Aorta (tissue), 5 donors: ENCODE results near the gene RAPGEF5. TPM values are rescaled to one million over a fixed set of nuclear protein-coding genes. Genes with fewer than 3 reads are reported as not detected.

Source experiments
- ATAC-seq: fragments of 200-7000 bp; cut with Tn5 transposase; one replicate; pipeline ENCODE4 v1.9.1; 2022; ENCODE audit warnings: moderate library complexity; ENCODE audit not compliant: low FRiP score
- DNase-seq, 2 donors: peaks; one replicate each; pipeline ENCODE4 v3.0.0-alpha.2; 2020
- H3K27ac ChIP-seq, 2 donors: one replicate each; pipeline ENCODE4 v1.5.1; 2013; ENCODE audit warnings: low read length in 2 of 2, mild to moderate bottlenecking in 2 of 2, moderate library complexity in 2 of 2, control low read depth in 1 of 2, inconsistent platforms in 1 of 2, low read depth in 1 of 2
- H3K27me3 ChIP-seq, 2 donors: one replicate each; pipeline ENCODE4 v1.6.1; 2013; ENCODE audit warnings: control low read depth in 1 of 2, low read length in 1 of 2, mild to moderate bottlenecking in 1 of 2, moderate library complexity in 1 of 2; ENCODE audit not compliant: insufficient read depth in 2 of 2, control insufficient read depth in 1 of 2
- H3K36me3 ChIP-seq, 2 donors: one replicate each; pipeline ENCODE4 v1.6.1; 2013; ENCODE audit warnings: control low read depth in 1 of 2, low read length in 1 of 2, mild to moderate bottlenecking in 1 of 2; ENCODE audit not compliant: insufficient read depth in 2 of 2, control insufficient read depth in 1 of 2
- H3K4me1 ChIP-seq, 2 donors: one replicate each; pipeline ENCODE4 v1.6.1; 2013; ENCODE audit warnings: low read length in 2 of 2, control low read depth in 1 of 2, mild to moderate bottlenecking in 1 of 2, moderate library complexity in 1 of 2; ENCODE audit not compliant: insufficient read depth in 2 of 2, control insufficient read depth in 1 of 2
- H3K4me3 ChIP-seq, 2 donors: one replicate each; pipeline ENCODE4 v1.5.1; 2013; ENCODE audit warnings: low read length in 2 of 2, control low read depth in 1 of 2, mild to moderate bottlenecking in 1 of 2
- H3K9me3 ChIP-seq: one replicate; pipeline ENCODE4 v1.6.1; 2013; ENCODE audit warnings: mild to moderate bottlenecking, low read length; ENCODE audit not compliant: control insufficient read depth
- WGBS, 2 donors: extraction: QIAGEN DNeasy Blood & Tissue Kit; methylation state at CpG; one replicate each; pipeline ENCODE4 v1.1.7; 2013; 5-methylcytosine and 5-hydroxymethylcytosine counted together
- intact Hi-C, 2 donors: fragments of 100-400 bp; cut with DNase I; formaldehyde crosslinking; loops; one replicate each; pipeline versions ENCODE4 v1.14.2 to v1.15.0; 2022
- polyA plus RNA-seq, 2 donors: library from polyadenylated mRNA; stranded (reverse); fragments of 200-250 nt; gene quantifications; one replicate each; pipeline ENCODE4 v1.2.3, GENCODE V29; 2013
- total RNA-seq, 2 donors: library from RNA; stranded (reverse); fragmentation: NEBNext Ultra II Directional; extraction: Animal tissue kit (Norgen Biotek cat#: 25700); gene quantifications; one replicate each; pipeline ENCODE4 v1.2.1, GENCODE V29; 2021
- donor health status: healthy with polysubstance abuse.
- donor health status: Bipolar disorder and iron deficiency.
- donor health status: DM: no; HTN: no; CAD: no.
- donor health status: DM: no; HTN: no; CAD: no.
- donor health status: DM: yes; HTN: yes; CAD: no.

RAPGEF5 gene
- total and polyA plus RNA-seq, 4 donors = 8.4 to 77.1 (median 45.0) TPM

GRCh38 chr7:22262538-22262937 is 94.4 kb downstream of the RAPGEF5 start:
- intact Hi-C loops = no loop called here
- no peaks in the 10 kb centered on the region for H3K36me3 ChIP-seq
- H3K9me3 ChIP-seq = no peaks in the 10 kb centered on the region
- WGBS, 2 donors = 91 to 93% methylated on average over 4 of the region's 4 CpGs
- H3K4me1 ChIP-seq = no peaks in the 10 kb centered on the region
- H3K27me3 ChIP-seq = no peaks in the 10 kb centered on the region
- H3K4me3 ChIP-seq = no peak overlapping the region
- ATAC-seq (no peak), DNase-seq (no peak)
- no peak overlapping the region for H3K27ac ChIP-seq

- H3K27ac ChIP-seq = no peak overlapping the region
- WGBS, 2 donors = 1 to 11% methylated on average over 2 of the region's 2 CpGs
- ATAC-seq = peak; percentile 60
- intact Hi-C loops = loop anchor here (2.0 to 10.0 kb wide), 3 partner anchors 146 to 231 kb away; no protein-coding TSS in a partner anchor
- no peak for DNase-seq
- H3K36me3 ChIP-seq = no peaks in the 10 kb centered on the region
- no peaks in the 10 kb centered on the region for H3K9me3 ChIP-seq
- no peak overlapping the region for H3K4me3 ChIP-seq
- H3K4me1 ChIP-seq = no peaks in the 10 kb centered on the region
- H3K27me3 ChIP-seq = no peaks in the 10 kb centered on the region
These were observed 100.3 kb downstream of the RAPGEF5 start for GRCh38 chr7:22256541-22257096.

- Histone ChIP-seq H3K4me3 (no peak overlapping the region), H3K27me3 (no peaks in the 10 kb centered on the region), H3K36me3 (no peaks in the 10 kb centered on the region), H3K9me3 (no peaks in the 10 kb centered on the region), H3K27ac (no peak overlapping the region), H3K4me1 (no peaks in the 10 kb centered on the region)
- intact Hi-C loops = loop anchor here (2.0 to 10.0 kb wide), 3 partner anchors 145 to 231 kb away; no protein-coding TSS in a partner anchor
- ATAC-seq = peak; percentile 46
- 65 to 67% methylated on average over 1 of the region's 1 CpG for WGBS, 2 donors
- DNase-seq = no peak
These were observed 101.1 kb downstream of the RAPGEF5 start for GRCh38 chr7:22255834-22256233.

- H3K4me3 ChIP-seq = no peak overlapping the region
- H3K27ac ChIP-seq = no peak overlapping the region
- H3K4me1 ChIP-seq = no peaks in the 10 kb centered on the region
- no peaks in the 10 kb centered on the region for H3K27me3 ChIP-seq
- intact Hi-C loops = loop anchor here (5.0 to 10.0 kb wide), 2 partner anchors 229 to 232 kb away; no protein-coding TSS in a partner anchor
- no peaks in the 10 kb centered on the region for H3K9me3 ChIP-seq
- DNase-seq (no peak), ATAC-seq (no peak)
- H3K36me3 ChIP-seq = no peaks in the 10 kb centered on the region
- 98 to 100% methylated on average over 1 of the region's 1 CpG for WGBS, 2 donors
These were observed 101.6 kb downstream of the RAPGEF5 start for GRCh38 chr7:22255342-22255741.

- Histone ChIP-seq H3K4me3 (no peak overlapping the region), H3K27ac (no peak overlapping the region), H3K36me3 (no peaks in the 10 kb centered on the region), H3K9me3 (no peaks in the 10 kb centered on the region), H3K27me3 (no peaks in the 10 kb centered on the region), H3K4me1 (no peaks in the 10 kb centered on the region)
- intact Hi-C loops = loop anchor here in 1 of 2 donors (10.0 kb wide), 1 partner anchor 232 kb away; no protein-coding TSS in a partner anchor
- no peak for ATAC-seq
- WGBS, 2 donors = 93 to 95% methylated on average over 7 of the region's 7 CpGs
- DNase-seq = no peak
These were observed 103.9 kb downstream of the RAPGEF5 start for GRCh38 chr7:22252936-22253536.

- Histone ChIP-seq H3K4me3 (no peak overlapping the region), H3K4me1 (no peaks in the 10 kb centered on the region), H3K36me3 (no peaks in the 10 kb centered on the region), H3K9me3 (no peaks in the 10 kb centered on the region), H3K27ac (no peak overlapping the region), H3K27me3 (no peaks in the 10 kb centered on the region)
- intact Hi-C loops = loop anchor here in 1 of 2 donors (10.0 kb wide), 1 partner anchor 233 kb away; no protein-coding TSS in a partner anchor
- ATAC-seq = no peak
- DNase-seq = no peak
- 91 to 96% methylated on average over 2 of the region's 2 CpGs for WGBS, 2 donors
These were observed 104.9 kb downstream of the RAPGEF5 start for GRCh38 chr7:22252016-22252415.

GRCh38 chr7:22251281-22251680 is 105.7 kb downstream of the RAPGEF5 start:
- Histone ChIP-seq H3K9me3 (no peaks in the 10 kb centered on the region), H3K27ac (no peak overlapping the region), H3K4me1 (no peaks in the 10 kb centered on the region), H3K36me3 (no peaks in the 10 kb centered on the region), H3K4me3 (no peak overlapping the region), H3K27me3 (no peaks in the 10 kb centered on the region)
- ATAC-seq = no peak
- intact Hi-C loops = loop anchor here in 1 of 2 donors (10.0 kb wide), 1 partner anchor 234 kb away; no protein-coding TSS in a partner anchor
- no peak for DNase-seq
- WGBS, 2 donors = 92 to 98% methylated on average over 2 of the region's 2 CpGs

- intact Hi-C loops = loop anchor here in 1 of 2 donors (10.0 kb wide), 1 partner anchor 234 kb away; no protein-coding TSS in a partner anchor
- 90 to 92% methylated on average over 4 of the region's 4 CpGs for WGBS, 2 donors
- Histone ChIP-seq H3K4me1 (no peaks in the 10 kb centered on the region), H3K36me3 (no peaks in the 10 kb centered on the region), H3K4me3 (no peak overlapping the region), H3K9me3 (no peaks in the 10 kb centered on the region), H3K27me3 (no peaks in the 10 kb centered on the region), H3K27ac (no peak overlapping the region)
- no peak for ATAC-seq
- DNase-seq = no peak
These were observed 106.6 kb downstream of the RAPGEF5 start for GRCh38 chr7:22250390-22250789.
